KMS-11 (cell line): Measurements from ENCODE around the gene SORCS2.

Source experiments
- H2AFZ ChIP-seq: fragments of 200-600 bp; sonication (generic); 2 replicates; pipeline ENCODE4 v1.6.1; 2016; ENCODE audit warnings: antibody characterized with exemption, mixed run types, low read depth
- H3K27ac ChIP-seq: fragments of 200-600 bp; sonication (generic); 2 replicates; pipeline ENCODE4 v1.6.1; 2016; ENCODE audit warnings: mild to moderate bottlenecking, mixed run types
- H3K27me3 ChIP-seq: fragments of 200-600 bp; sonication (generic); 2 replicates; pipeline ENCODE4 v1.6.1; 2017; ENCODE audit warnings: mild to moderate bottlenecking, low read depth, mixed run types, moderate library complexity; ENCODE audit not compliant: insufficient read depth
- H3K36me3 ChIP-seq: fragments of 200-600 bp; sonication (generic); 2 replicates; pipeline ENCODE4 v1.6.1; 2017; ENCODE audit warnings: mild to moderate bottlenecking, mixed run types; ENCODE audit not compliant: insufficient read depth
- H3K4me1 ChIP-seq: fragments of 200-600 bp; sonication (generic); 2 replicates; pipeline ENCODE4 v1.6.1; 2016; ENCODE audit warnings: mild to moderate bottlenecking, low read depth, mixed run types; ENCODE audit not compliant: poor library complexity, severe bottlenecking
- H3K4me2 ChIP-seq: fragments of 200-600 bp; sonication (generic); 2 replicates; pipeline ENCODE4 v1.7.0; 2016; ENCODE audit warnings: mild to moderate bottlenecking, mixed run types
- H3K4me3 ChIP-seq: fragments of 200-600 bp; sonication (generic); IDR thresholded peaks from 2 replicates; pipeline ENCODE4 v1.6.1; 2017; ENCODE audit warnings: low read depth, low read length, mixed read lengths; ENCODE audit not compliant: insufficient read depth
- H3K79me2 ChIP-seq: fragments of 200-600 bp; sonication (generic); 2 replicates; pipeline ENCODE4 v1.6.1; 2016; ENCODE audit warnings: low read depth, mixed run types; ENCODE audit not compliant: insufficient read depth
- H3K9ac ChIP-seq: fragments of 200-600 bp; sonication (generic); 2 replicates; pipeline ENCODE4 v1.6.1; 2016; ENCODE audit warnings: mild to moderate bottlenecking, mixed run types
- H4K20me1 ChIP-seq: fragments of 200-600 bp; sonication (generic); 2 replicates; pipeline ENCODE4 v1.6.1; 2016; ENCODE audit warnings: mild to moderate bottlenecking, mixed run types; ENCODE audit not compliant: insufficient read depth
- TF ChIP-seq, protein P1 (sequence below): fragments of 200-600 bp; sonication (generic); conservative IDR thresholded peaks from 2 replicates; pipeline ENCODE4 v1.6.1; 2017; ENCODE audit warnings: low read depth, mild to moderate bottlenecking, antibody characterized with exemption, low read length, moderate library complexity, mixed read lengths

The SORCS2 gene

GRCh38 chr4:7415927-7416686 lies 223.8 kb downstream of the SORCS2 start:
- Histone ChIP-seq H3K36me3 (no peaks in the 10 kb centered on the region), H3K4me2 (no peak overlapping the region), H3K27ac (no peak overlapping the region), H3K79me2 (no peaks in the 10 kb centered on the region), H3K4me3 (no peak overlapping the region), H3K27me3 (no peaks in the 10 kb centered on the region), H2AFZ (no peak overlapping the region), H4K20me1 (no peaks in the 10 kb centered on the region), H3K9ac (no peak overlapping the region), H3K4me1 (no peaks in the 10 kb centered on the region)
- TF ChIP-seq, protein P1, sequence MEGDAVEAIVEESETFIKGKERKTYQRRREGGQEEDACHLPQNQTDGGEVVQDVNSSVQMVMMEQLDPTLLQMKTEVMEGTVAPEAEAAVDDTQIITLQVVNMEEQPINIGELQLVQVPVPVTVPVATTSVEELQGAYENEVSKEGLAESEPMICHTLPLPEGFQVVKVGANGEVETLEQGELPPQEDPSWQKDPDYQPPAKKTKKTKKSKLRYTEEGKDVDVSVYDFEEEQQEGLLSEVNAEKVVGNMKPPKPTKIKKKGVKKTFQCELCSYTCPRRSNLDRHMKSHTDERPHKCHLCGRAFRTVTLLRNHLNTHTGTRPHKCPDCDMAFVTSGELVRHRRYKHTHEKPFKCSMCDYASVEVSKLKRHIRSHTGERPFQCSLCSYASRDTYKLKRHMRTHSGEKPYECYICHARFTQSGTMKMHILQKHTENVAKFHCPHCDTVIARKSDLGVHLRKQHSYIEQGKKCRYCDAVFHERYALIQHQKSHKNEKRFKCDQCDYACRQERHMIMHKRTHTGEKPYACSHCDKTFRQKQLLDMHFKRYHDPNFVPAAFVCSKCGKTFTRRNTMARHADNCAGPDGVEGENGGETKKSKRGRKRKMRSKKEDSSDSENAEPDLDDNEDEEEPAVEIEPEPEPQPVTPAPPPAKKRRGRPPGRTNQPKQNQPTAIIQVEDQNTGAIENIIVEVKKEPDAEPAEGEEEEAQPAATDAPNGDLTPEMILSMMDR: no peak

GRCh38 chr4:7416745-7417432 lies 224.6 kb downstream of the SORCS2 start:
- H3K4me3 ChIP-seq: no peak overlapping the region
- no peaks in the 10 kb centered on the region for H3K27me3 ChIP-seq
- no peaks in the 10 kb centered on the region for H3K36me3 ChIP-seq
- H3K79me2 ChIP-seq: no peaks in the 10 kb centered on the region
- no peak overlapping the region for H3K27ac ChIP-seq
- TF ChIP-seq, protein P1: no peak
- H3K4me1 ChIP-seq: no peaks in the 10 kb centered on the region
- H4K20me1 ChIP-seq: no peaks in the 10 kb centered on the region
- no peak overlapping the region for H3K4me2 ChIP-seq
- no peak overlapping the region for H2AFZ ChIP-seq
- no peak overlapping the region for H3K9ac ChIP-seq

GRCh38 chr4:7417639-7418038 lies 225.3 kb downstream of the SORCS2 start:
- H3K36me3 ChIP-seq: no peaks in the 10 kb centered on the region
- H3K4me1 ChIP-seq: no peaks in the 10 kb centered on the region
- H3K9ac ChIP-seq: no peak overlapping the region
- no peak overlapping the region for H3K27ac ChIP-seq
- H3K27me3 ChIP-seq: no peaks in the 10 kb centered on the region
- no peak overlapping the region for H3K4me2 ChIP-seq
- H3K79me2 ChIP-seq: no peaks in the 10 kb centered on the region
- TF ChIP-seq, protein P1: no peak
- no peaks in the 10 kb centered on the region for H4K20me1 ChIP-seq
- H2AFZ ChIP-seq: no peak overlapping the region
- H3K4me3 ChIP-seq: no peak overlapping the region

- Histone ChIP-seq H2AFZ (no peak overlapping the region), H3K36me3 (no peaks in the 10 kb centered on the region), H3K4me2 (no peak overlapping the region), H3K9ac (no peak overlapping the region), H3K4me1 (no peaks in the 10 kb centered on the region), H4K20me1 (no peaks in the 10 kb centered on the region), H3K27ac (no peak overlapping the region), H3K27me3 (no peaks in the 10 kb centered on the region), H3K4me3 (no peak overlapping the region), H3K79me2 (no peaks in the 10 kb centered on the region)
- TF ChIP-seq, protein P1: no peak
Observed at GRCh38 chr4:7418131-7418943, 226.0 kb downstream of the SORCS2 start.
